Fibroblast of lung (primary cell): ENCODE measurements around the gene OIP5.

Source experiments
- CTCF ChIP-seq, 2 donors: IDR thresholded peaks in 1 of 2; conservative IDR thresholded peaks in 1 of 2; 1 replicate in 1 of 2; 2 replicates in 1 of 2; pipeline ENCODE4 v1.5.1; 2011 to 2012; ENCODE audit warnings: low read length in 2 of 2, control low read depth in 1 of 2, inconsistent platforms in 1 of 2, low read depth in 1 of 2, mild to moderate bottlenecking in 1 of 2
- EZH2 ChIP-seq: IDR thresholded peaks from 2 replicates; pipeline ENCODE4 v1.5.1; 2012; ENCODE audit warnings: low read length, control low read depth, mild to moderate bottlenecking; ENCODE audit errors: missing control alignments

GRCh38 chr15:41377978-41378377 is 45.6 kb upstream of the OIP5 start:
- TF ChIP-seq CTCF (conservative IDR thresholded peaks at IDR 0.05 in 1 of 2, IDR thresholded peaks at IDR 0.05 in 1 of 2; ENCODE audit: low read depth in 1 of 2, low read length in 2 of 2), result no peak
- TF ChIP-seq EZH2, result no peak
